HG02571 (cell line): ENCODE results near the gene STAMBP.
"Not testable (repeated sequence)": the region's sequence is repeated elsewhere in the genome, so short reads cannot be mapped to it uniquely, and the experiment has no call there.

Experiments used
- ATAC-seq: cut with Tn5 transposase; IDR thresholded peaks from one replicate; pipeline ENCODE4 v1.9.1; 2021; ENCODE audit warnings: mild to moderate bottlenecking, moderate library complexity; ENCODE audit not compliant: unreplicated experiment

The STAMBP gene

DNA sequence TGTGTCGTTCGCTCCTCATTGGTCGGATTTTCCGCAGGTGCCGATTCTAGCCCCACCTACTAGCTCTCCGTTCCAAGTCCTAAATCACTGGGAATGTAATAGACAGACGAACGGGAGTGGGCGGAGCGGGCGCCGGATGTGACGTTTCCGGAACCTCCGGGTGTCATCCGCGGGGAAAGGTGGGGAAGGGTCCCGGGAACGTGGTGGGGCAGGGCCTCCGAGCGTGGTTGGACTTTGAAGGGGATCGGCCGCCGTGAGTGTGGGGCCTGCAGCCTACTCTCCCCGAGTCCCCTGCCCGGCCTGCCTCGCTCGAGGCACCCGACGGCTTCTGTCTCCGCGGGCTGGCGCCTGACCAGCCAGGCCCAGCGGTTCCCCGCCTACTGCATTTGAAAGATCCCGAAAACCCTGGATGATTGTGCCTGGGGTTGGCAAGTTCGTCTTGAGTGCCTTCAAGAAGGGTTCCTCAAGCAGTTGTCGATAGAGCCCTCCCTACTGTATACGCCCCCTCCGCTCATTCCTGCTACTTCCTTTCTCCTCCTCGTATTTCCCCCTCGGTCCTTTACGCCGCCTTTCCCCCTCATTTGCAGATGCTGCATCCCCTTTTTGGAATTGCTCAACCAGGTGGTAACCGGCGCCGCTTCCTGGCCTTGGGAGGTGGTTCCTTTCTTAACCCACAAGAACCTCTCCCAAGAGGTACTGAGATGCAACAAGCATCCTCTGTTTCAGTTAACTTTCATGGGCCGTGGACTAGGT is at the start of gene STAMBP:
Gene STAMBP (plus strand): TSS at position 144 of the 753 bp plus-strand sequence. CDS start 1,896 bp downstream, outside the sequence.
- ATAC-seq, result peak; percentile 89

DNA sequence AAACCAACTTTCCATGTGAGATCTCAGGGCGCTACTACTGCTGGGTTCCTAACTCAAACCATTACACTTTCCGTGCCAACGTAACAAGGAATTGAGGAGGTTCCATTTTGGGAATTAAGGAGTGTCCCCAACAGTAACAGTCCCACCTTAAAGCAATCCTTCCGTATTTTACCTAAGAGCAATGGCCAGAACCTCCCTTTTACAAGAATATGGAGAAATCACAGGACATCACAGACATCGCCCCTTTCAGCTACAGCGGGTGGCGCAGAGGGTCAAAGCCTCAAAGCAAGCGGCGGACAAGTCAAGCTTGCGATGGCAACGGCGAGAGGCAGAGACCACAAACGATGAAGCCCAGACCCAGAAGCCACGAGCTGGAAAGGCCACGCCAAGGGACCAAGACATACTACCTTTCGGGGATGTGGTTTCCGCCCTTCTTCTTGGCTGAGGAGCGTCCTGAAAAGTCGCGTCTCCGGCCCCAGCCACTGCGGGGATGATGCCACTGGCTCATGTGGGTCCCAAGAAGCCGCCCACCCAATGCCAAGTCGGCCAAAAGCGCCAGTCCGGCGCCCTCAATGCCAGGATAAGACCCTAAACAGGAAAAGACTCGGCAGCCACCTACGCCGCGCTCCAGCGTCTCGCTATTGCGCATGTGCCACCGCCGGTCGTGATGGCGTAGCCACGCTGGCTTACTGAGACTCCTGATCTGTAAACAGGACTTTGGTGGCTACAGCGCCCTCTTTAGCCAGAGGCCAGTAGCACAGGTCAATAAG is 49.1 kb upstream of the STAMBP start, which contains the start of gene DUSP11:
Gene DUSP11 (minus strand): TSS at position 637 of the 770 bp plus-strand sequence. CDS start 129 bp downstream, at position 508.
- ATAC-seq, result peak; percentile 98

DNA sequence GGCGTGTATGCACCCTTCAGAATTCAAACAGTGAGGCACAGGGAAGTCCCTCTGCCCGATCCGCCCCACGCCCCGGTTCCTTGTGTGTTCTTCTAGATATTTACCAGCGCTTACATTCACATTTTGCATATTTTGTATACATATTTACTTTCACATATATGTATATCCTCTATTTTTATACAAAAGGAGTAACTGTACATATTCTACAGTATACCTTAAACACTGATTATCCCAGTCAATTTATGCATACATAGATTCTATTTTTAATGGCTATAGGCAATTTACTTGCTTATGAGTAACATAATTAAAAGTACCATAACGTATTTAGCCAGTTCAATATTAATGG is 48.6 kb upstream of the STAMBP start:
- no peak for ATAC-seq

DNA sequence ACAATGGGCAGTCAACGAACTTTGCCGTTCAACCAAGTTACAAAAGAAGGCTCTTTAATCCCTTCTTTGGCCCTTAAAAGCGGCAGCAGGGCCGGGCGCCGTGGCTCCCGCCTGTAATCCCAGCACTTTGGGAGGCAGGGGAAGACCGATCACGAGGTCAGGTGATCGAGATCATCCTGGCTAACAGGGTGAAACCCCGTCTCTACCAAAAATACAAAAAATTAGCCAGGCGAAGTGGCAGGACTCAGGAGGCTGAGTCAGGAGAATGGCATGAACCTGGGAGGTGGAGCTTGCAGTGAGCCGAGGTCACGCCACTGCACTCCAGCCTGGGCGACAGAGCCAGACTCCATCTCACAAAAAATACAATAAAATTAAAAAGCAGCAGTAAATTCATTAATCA is 45.4 kb upstream of the STAMBP start:
- ATAC-seq, result not testable (repeated sequence)

DNA sequence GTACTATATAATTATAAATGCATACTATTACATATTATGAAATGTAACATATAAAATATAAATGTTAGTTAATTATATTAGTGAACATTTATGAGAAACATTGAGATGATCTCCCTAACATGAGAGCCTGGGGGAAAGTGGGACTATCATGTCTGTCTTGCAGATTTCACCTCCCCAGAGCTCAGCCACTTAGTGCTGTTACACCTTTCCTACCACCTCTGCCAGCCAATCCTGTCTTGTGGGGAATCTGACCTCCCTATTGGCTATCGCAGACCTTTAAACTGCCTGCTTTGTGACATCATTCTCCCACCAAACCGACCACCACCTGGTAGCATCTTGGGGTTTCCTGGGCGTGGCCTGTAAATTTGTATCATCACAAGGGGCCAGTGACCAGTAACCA is 44.9 kb upstream of the STAMBP start, which contains the start of gene C2orf78:
Gene C2orf78 (plus strand): TSS at position 301 of the 400 bp plus-strand sequence. CDS start 127 bp downstream, outside the sequence.
- not testable (repeated sequence) for ATAC-seq

DNA sequence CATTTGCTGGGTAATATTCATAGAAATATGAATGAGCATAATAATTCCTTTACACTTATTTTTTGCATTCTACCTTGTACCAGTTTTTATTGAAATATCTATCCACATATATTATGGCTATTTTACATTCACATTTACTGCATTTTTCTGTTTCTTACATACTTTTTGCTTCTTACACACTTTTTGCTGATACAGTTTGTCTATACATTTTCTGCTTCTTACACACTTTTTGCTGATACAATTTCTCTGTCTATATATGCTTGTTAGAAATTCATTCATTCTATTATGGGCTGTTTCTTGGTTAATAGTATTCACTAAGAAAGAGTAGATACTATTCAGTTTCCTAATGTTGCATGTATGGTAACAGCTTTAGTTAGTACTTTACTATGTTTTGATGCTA is 16.9 kb upstream of the STAMBP start:
- no peak for ATAC-seq

DNA sequence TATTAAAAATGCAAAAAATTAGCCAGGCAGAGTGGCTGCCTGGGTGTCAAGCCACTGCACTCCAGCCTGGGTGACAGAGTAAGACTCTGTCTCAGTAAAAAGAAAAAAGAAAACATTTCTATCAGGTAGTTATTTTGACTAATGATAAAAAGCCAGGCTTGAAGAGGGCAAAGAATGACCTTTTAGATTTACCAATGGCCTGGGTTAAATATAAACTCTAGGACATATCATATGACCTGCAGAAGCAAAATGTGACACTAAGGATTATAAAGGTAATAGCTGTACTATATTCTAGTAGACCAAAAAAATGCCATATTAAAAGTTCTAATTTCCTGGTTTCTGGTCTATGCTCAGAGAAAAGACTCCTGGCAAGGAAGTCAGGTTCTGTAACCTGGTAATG is 16.1 kb upstream of the STAMBP start:
- no peak for ATAC-seq

DNA sequence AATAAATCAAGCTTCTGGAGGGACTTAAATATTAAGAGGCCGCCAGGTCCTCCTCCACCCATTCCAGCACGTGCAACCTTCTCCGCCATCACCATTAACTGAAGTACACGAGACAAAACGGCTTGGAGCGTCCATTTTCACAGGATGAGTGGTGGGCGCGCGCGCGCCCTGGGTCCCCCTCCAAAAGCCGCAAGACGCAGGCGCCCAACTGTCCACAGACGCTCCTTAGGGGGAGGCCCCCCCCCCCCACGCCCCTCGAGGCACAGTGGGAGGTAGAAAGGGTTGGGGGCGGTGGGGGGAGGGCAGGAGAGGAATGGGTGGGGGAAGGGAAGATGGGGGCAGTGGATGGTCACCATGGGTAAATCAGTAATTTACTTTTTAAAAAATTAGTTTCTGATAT is 10.5 kb upstream of the STAMBP start:
- no peak for ATAC-seq

DNA sequence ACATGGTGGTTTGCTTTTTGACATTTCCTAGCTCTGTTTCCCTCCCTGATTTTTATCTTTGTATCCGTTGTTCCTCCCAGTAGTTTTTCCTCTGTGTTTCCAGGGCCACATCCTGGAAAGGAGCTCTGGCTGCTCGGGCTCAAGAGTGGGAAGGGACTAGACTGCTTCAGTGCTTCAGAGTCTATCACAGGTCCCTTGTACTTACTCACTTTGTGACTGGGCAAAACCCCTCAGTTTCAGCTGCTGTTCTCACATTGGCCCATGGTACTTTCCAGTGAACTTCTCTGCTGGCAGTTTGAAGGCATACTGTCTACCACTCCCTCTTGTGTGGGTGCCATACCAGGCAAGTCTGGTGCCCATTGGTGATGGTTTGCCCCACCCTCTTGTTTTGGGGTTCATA is 7.5 kb upstream of the STAMBP start:
- ATAC-seq, result peak; percentile 91

DNA sequence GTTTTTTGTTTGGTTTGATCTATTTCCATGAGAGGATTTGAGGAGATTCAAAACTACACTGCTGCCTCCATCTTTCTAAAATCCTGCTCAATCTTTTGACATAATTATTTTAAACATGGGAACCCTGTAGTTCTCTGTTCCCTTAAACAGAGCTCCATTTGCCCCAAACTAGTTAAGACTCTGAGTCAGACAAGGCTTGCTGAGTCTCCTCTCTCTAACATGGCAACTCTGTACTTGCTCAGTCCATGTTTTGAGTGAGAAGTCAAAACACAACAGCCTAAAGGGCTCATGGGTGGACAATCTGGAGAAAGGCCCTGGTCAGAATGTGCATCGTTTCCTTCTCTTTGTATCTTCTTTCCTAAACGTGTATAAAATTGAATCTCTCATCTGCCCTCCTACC is 7.1 kb upstream of the STAMBP start:
- no peak for ATAC-seq

DNA sequence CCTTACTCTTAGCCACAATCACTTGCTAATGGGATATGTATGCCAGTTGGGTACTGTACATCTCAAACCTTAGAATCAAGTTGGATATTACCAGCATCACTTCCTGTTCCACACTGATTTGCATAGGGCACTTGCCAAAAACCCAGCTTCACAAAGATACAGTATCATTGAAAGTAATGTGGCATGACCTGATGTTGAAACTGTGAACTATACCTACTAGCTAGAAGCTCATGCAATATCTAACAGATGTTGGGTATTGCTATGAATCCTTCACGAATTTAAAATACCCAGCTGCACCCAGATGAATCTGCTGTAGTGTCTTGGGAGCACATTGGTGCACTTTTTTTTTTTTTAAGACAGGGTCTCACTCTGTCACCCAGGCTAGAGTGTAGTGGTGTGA is 6.5 kb upstream of the STAMBP start:
- ATAC-seq, result peak; percentile 44

DNA sequence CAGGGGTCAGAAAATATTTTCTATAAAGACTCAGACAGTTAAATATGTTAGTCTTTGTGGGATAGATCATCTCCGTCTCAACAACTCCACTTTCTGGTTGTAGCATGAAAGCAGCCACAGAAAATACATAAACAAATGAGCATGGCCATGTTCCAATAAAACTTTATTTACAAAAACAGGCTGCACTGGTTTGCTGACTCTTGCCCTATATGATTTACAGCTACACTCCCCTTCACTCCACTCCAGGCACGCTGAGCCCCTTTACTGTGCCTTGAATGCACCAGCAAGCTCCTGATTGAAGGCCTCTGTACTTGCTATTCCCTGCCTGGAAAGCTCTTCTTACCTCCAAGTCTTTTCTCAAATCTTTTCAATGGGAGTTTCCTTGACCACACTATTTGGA is 5.8 kb upstream of the STAMBP start:
- ATAC-seq, result no peak

DNA sequence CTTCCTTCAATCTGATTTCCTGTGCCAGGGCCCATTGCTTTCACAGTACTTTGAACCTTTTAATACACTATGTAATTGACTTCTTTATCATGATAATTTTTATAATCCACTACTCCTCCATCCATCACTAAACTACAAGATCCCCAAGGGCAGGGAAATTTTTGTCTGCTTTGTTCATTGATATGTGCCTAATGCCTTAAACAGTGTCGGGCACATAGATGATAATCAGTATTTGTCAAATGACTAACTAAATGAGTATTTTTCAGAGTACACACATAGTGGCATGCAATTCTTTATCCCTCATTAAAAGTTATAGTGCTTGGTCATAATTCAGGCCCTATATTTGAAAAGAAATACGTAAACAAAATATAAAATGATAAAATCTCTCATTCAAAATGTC is 5.3 kb upstream of the STAMBP start:
- ATAC-seq, result no peak

DNA sequence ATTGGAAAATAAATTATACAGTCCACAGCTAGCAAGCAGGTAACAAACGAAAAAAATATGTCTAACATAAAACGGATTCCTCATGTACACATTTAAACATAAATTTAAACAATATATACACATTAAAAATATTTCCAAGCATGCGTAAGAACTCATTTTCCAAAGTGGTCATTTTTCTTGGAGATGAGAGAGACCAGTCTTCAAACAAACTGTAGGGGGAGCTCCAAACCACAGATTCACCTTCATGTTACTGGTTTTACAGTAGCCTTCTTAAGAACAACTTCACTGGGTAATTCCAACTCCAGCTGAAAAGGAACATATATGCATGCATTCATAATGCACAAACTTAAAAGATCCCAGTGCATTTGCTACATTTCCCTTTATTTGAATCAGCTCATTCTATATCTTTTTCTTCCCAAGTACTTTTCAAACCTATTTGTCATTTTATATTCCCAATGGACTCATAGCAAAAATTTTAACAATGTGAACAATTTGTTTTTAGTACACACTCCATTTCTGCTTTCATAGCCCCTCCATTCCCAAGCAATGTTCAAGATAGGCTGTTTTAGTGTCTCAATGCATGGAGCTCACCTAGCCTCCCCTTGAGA is 4.7 kb upstream of the STAMBP start:
- ATAC-seq, result no peak

DNA sequence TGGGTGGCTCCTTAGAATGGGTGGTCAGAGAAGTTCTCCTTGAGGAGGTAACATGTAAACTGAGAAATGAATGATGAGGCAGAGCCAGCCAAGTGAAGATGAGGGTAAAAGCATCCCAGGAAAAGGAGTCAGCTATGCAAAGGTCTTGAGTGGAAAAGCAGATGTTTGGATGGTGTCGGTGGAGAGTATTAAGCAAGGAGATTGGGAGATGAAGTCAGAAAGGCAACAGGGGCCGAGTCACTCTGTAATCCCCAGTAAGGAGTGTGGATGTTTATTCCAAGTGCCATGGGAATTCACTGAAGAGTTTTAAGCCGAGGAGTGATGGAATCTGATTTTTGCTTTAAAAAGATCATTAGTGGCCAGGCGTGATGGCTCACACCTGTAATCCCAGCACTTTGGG is 3.4 kb upstream of the STAMBP start:
- ATAC-seq, result no peak

DNA sequence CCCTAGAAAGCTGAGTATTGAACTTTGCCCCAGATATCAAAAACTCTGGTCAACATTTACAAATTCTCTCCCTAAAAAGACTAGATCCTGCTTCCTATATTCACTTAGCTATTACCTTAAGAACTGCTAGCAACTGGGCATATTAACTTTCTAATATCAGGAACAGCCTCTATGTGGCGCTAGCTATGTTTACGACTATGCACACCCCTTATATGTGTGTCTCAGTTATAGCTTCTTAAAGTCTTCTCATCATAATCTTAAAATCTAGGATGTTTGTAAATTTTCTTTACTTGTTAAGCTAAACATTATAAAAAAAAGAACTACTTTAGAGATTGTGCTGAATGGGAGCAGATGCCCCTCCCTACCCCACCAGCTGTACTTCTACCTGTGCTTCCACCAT is 1.7 kb upstream of the STAMBP start:
- ATAC-seq, result no peak

DNA sequence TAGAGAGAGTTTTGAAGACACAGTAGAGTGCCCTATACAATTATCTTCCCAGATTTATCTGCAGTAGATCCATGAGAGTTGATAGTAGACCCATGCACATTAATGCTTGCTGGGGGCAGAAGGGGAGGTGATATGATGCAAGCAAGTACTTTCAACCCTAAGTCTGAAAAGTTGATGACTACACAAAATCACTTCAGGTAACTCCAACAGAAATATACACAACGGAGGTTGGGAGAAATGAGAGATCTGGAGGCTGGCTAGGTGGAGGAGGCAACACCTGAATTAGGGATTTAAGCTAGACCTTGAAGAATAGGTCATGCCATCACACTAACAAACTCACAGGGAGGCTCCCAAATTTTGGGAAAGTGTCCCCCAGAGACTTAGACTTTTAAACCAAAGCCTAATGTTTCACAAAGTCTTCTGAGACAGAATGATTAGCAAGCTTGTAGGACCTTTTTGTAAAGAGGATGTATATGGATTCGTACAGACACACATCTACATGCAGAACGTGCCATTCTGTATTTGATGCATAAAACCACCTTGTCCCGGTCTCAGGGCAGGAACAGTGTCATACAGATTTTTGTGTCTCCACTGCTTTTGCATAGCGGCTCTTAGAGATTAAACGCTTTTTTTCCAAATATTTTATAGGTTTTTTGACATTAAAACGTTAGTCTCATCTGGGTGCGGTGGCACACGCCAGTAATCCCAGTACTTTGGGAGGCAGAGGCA is 937 bp upstream of the STAMBP start:
- no peak for ATAC-seq

DNA sequence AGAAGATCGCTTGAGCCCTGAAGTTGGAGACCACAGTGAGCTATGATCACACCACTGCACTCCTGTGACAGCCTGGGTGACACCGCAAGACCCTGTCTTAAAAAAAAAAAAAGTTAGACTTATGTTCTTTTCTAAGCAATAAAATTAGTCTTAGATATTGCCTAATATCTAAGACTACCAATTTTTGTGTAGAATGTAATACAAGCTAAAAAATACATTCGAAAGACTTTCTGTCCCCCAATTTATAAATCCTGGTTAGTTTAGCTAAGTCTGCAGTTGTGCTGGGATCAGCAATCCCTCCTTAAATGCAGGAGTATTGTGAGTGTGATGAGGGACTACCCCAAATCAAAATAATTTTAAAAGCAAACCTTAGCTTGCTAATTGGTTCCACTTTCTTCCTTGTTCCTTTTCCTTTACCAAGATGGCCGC is 358 bp upstream of the STAMBP start:
- ATAC-seq, result no peak

DNA sequence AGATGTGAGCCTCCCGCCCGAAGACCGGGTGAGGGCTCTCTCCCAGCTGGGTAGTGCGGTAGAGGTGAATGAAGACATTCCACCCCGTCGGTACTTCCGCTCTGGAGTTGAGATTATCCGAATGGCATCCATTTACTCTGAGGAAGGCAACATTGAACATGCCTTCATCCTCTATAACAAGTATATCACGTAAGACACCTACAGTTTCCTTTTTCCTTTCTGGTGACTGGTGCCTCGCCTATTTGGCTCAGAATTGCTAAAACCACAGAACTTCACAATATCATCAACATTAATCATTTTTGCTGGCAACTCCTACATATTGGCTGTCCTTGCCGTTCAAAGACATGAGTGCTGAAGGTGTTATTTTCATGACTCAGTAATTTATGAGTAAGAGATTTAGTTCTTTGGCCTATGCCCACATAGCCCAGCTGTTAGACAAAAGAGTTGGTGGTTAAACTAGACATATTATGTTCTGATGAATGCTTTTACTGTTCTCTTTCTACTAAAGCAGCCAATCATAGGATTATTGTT is 2.2 kb downstream of the STAMBP start:
- ATAC-seq, result no peak

DNA sequence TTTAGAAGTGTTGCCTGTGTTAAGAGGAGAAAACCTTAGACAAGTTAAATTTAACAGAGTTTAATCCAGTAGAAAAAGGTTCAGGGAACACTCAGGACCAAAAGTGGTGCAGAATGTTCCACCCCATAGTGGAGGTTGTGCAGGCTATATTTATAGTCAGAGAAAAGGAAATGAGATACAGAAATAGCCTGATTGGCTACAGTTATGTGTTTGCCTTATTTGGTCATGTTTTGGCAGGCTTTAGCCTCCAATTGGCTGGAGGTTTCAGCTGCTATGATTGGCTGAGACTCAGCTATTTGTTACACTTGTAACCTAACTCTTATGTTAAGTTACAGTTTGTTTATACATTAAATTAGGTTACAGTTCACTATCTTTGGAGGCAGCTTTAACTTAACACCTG is 4.2 kb downstream of the STAMBP start:
- no peak for ATAC-seq
